HG02642 (cell line): Measurements from ENCODE around the gene ZC3H4.
A peak's percentile ranks its signal among the peaks of the same experiment; 100 is the strongest.
"Not testable (repeated sequence)": the region's sequence is repeated elsewhere in the genome, so short reads cannot be mapped to it uniquely, and the experiment has no call there.

Experiments
- ATAC-seq: cut with Tn5 transposase; IDR thresholded peaks from one replicate; pipeline ENCODE4 v1.9.1; 2021; ENCODE audit warnings: mild to moderate bottlenecking; ENCODE audit not compliant: unreplicated experiment, poor library complexity

ZC3H4 gene

GRCh38 chr19:47112997-47113849, at the start of gene ZC3H4:
ZC3H4 (minus strand) TSS chr19:47113776; CDS start chr19:47112584, 1,192 bp downstream.
- peak; percentile 85 for ATAC-seq

GRCh38 chr19:47161876-47162489, 48.4 kb upstream of the ZC3H4 start:
- ATAC-seq, result no peak

GRCh38 chr19:47158879-47159503, 45.4 kb upstream of the ZC3H4 start:
- ATAC-seq, result no peak

- no peak for ATAC-seq
These were observed 44.8 kb upstream of the ZC3H4 start for GRCh38 chr19:47158367-47158791.

- no peak for ATAC-seq
These were observed 44.1 kb upstream of the ZC3H4 start for GRCh38 chr19:47157431-47158321.

GRCh38 chr19:47156861-47157430, 43.4 kb upstream of the ZC3H4 start:
- no peak for ATAC-seq

GRCh38 chr19:47155148-47155547, 41.6 kb upstream of the ZC3H4 start:
- no peak for ATAC-seq

- no peak for ATAC-seq
These were observed 39.7 kb upstream of the ZC3H4 start for GRCh38 chr19:47153266-47153665.

GRCh38 chr19:47152632-47153031, 39.1 kb upstream of the ZC3H4 start:
- no peak for ATAC-seq

- no peak for ATAC-seq
These were observed 38.6 kb upstream of the ZC3H4 start for GRCh38 chr19:47152205-47152604.

GRCh38 chr19:47151627-47152026, 38.1 kb upstream of the ZC3H4 start:
- ATAC-seq, result no peak

- no peak for ATAC-seq
These were observed 33.3 kb upstream of the ZC3H4 start for GRCh38 chr19:47146920-47147319.

GRCh38 chr19:47145639-47146486, 32.3 kb upstream of the ZC3H4 start:
- ATAC-seq, result no peak

- ATAC-seq, result no peak
These were observed 31.1 kb upstream of the ZC3H4 start for GRCh38 chr19:47144630-47145029.

- no peak for ATAC-seq
These were observed 29.9 kb upstream of the ZC3H4 start for GRCh38 chr19:47143322-47144073.

- ATAC-seq, result no peak
These were observed 29.2 kb upstream of the ZC3H4 start for GRCh38 chr19:47142779-47143178.

GRCh38 chr19:47141695-47142094, 28.1 kb upstream of the ZC3H4 start:
- no peak for ATAC-seq

GRCh38 chr19:47141252-47141651, 27.7 kb upstream of the ZC3H4 start:
- ATAC-seq, result not testable (repeated sequence)
